GM12872 (cell line): Measurements from ENCODE around the gene COA1.

Experiments
- TF ChIP-seq, protein P1 (sequence below): IDR thresholded peaks from 3 replicates; pipeline ENCODE4 v1.5.1; 2011; ENCODE audit warnings: low read depth, mild to moderate bottlenecking, low read length, moderate library complexity; ENCODE audit not compliant: insufficient read depth

COA1 gene

DNA sequence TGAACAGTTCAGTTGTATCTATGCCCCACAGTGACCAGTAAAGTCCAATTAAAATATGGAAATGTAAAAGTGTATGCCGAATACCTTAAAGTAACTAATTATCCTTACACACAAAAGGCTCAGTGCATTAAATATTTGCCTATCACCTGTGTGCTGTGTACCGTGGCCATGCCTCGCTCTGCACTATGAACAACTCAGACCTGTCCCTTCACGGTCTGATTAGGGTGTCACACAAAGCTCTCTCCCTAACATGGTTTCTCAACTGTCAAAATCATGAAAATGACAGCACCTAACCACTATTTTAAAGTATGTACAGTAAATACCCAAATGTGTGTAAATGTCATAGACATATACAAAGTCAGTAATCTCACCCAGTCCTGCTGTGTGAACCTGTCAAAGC, 103.3 kb downstream of the COA1 start:
- TF ChIP-seq, protein P1, sequence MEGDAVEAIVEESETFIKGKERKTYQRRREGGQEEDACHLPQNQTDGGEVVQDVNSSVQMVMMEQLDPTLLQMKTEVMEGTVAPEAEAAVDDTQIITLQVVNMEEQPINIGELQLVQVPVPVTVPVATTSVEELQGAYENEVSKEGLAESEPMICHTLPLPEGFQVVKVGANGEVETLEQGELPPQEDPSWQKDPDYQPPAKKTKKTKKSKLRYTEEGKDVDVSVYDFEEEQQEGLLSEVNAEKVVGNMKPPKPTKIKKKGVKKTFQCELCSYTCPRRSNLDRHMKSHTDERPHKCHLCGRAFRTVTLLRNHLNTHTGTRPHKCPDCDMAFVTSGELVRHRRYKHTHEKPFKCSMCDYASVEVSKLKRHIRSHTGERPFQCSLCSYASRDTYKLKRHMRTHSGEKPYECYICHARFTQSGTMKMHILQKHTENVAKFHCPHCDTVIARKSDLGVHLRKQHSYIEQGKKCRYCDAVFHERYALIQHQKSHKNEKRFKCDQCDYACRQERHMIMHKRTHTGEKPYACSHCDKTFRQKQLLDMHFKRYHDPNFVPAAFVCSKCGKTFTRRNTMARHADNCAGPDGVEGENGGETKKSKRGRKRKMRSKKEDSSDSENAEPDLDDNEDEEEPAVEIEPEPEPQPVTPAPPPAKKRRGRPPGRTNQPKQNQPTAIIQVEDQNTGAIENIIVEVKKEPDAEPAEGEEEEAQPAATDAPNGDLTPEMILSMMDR: no peak

DNA sequence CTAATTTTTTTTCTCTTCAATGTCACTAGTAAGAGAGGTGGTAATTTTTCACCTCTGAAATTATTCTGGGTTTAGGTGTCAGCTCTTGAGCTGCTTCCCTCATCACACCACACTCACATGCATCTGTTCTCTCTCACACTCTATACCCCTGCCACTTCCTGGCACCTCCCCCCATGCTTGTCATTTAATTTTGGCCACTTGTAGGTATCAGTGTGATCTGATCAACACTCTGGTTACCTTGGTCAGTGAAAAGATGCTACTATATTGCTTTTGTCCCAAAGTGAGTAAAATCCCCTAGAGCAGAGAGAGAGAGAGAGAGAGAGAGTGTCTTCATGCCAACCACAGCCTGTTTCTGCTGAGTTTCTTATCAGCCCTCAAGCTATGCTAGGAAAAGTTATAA, 103.9 kb downstream of the COA1 start:
- TF ChIP-seq, protein P1: no peak

- TF ChIP-seq, protein P1: no peak
Measured at GRCh38 chr7:43624156-43624555, 105.2 kb downstream of the COA1 start.

DNA sequence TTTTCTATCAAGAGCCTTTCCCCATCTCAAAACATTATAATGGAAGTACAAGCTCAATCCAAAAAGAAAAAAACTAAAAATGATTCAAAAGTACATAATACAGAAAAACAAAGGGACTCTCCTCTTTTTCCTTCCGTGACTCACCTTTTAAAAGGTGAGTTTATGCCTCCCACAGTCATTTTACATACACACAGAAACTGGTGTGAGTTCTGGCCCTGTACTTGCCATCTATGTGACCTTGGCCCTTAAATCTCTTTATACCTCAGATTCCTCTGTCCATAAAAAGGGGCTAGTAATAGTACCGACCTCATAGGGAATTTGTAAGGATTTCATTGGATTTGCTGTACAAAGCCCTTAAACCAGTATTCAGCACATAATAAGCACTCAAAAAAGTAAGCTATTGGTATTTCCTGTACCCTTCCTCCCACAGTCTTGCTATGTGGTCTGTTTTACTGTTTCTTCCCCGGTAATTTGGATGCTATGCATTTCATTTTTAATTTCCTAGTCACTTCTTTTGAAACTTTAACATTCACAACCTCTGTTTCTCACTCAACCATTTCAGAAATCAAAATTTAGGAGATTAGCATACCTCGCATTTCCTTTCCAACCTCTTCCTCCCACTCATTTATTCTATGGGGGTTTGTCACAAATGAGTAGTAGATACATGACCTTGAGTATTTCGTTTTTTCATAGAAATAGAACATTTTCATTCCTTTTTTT, 107.4 kb downstream of the COA1 start:
- TF ChIP-seq, protein P1: no peak

- TF ChIP-seq, protein P1: no peak
Measured at GRCh38 chr7:43619213-43620012, 109.9 kb downstream of the COA1 start.

DNA sequence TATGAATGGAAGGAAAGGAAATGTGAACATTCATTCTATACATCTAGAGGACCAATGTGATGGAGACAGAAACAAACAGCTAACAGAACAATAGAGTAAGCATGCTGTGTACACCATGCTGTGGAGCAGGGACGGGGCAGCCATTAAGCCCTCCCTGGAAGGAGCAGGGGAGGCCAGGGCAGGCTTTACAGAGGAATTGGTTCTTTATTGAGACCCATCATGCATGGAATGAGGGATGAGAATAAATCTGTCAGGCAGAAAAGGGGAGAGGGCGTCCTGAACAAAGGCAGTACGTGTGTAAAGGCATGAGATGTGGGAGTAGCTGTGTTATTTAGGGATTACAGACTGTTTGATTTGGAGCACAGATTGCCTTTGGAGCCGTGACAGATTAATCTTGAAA, 111.2 kb downstream of the COA1 start:
- TF ChIP-seq, protein P1: no peak

GRCh38 chr7:43616977-43617376, 112.3 kb downstream of the COA1 start:
- TF ChIP-seq, protein P1: no peak
